ACC112 (cell line): ENCODE measurements around the gene EFR3B.

Experiments used
- H2AFZ ChIP-seq: fragments of 200-600 bp; sonication (generic); one replicate; pipeline ENCODE4 v1.6.0; 2017; ENCODE audit warnings: antibody characterized with exemption, low read length; ENCODE audit not compliant: unreplicated experiment
- H3K27ac ChIP-seq: fragments of 200-600 bp; sonication (generic); 2 replicates; pipeline ENCODE4 v1.5.1; 2014; ENCODE audit warnings: low read depth, mild to moderate bottlenecking, antibody characterized with exemption, low read length, moderate library complexity
- H3K27me3 ChIP-seq: fragments of 200-600 bp; sonication (generic); 2 replicates; pipeline ENCODE4 v1.6.1; 2014; ENCODE audit warnings: mild to moderate bottlenecking, antibody characterized with exemption, low read length, moderate library complexity, mixed read lengths; ENCODE audit not compliant: insufficient read depth
- H3K36me3 ChIP-seq: fragments of 200-600 bp; sonication (generic); 2 replicates; pipeline ENCODE4 v1.6.1; 2016; ENCODE audit warnings: mild to moderate bottlenecking, antibody characterized with exemption, low read length, moderate library complexity, mixed read lengths; ENCODE audit not compliant: insufficient read depth
- H3K4me1 ChIP-seq: fragments of 200-600 bp; sonication (generic); one replicate; pipeline ENCODE4 v1.6.1; 2016; ENCODE audit warnings: low read length, mixed read lengths; ENCODE audit not compliant: insufficient read depth, unreplicated experiment, control insufficient read depth
- H3K4me3 ChIP-seq: fragments of 200-600 bp; sonication (generic); 2 replicates; pipeline ENCODE4 v1.5.1; 2014; ENCODE audit warnings: mild to moderate bottlenecking, low read depth, low read length
- H3K79me2 ChIP-seq: fragments of 200-600 bp; sonication (generic); one replicate; pipeline ENCODE4 v1.6.0; 2016; ENCODE audit warnings: low read length; ENCODE audit not compliant: control insufficient read depth, unreplicated experiment, insufficient read depth

EFR3B gene

DNA sequence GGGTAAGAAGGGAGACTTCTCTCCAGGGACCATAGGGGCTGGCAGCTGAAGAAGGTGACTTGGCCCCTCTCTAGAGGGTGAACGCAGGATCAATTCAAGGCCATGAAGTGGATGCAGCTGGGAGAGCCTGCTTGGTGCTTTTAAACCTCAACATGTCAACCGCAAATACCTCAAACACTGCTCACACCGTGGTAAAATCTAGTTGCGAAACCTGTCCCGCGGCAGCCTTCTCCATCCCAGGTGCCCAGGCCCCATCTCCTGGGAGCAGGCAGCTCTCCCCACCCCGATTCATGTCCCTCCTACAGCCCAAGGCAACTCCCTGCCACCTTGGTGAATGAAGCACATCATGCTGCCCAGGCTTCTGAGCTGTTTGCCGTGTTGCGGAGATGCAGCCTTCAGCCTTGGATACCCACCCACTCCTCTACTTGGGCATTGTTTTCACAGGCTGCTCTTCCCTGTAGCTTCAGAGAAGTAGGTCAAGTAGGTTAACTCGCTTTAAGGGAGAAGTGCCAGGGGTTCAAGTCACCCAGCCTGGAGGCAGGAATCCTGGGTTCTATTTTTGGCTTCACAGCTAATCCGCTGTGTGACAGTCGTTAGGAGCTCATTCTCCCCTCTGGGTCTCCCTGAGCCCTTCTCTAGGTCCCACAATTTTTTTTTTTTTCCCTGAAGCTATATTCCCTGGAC lies 6.2 kb upstream of the EFR3B start:
- H3K27ac ChIP-seq, result no peak overlapping the region
- H3K4me3 ChIP-seq, result no peak overlapping the region

DNA sequence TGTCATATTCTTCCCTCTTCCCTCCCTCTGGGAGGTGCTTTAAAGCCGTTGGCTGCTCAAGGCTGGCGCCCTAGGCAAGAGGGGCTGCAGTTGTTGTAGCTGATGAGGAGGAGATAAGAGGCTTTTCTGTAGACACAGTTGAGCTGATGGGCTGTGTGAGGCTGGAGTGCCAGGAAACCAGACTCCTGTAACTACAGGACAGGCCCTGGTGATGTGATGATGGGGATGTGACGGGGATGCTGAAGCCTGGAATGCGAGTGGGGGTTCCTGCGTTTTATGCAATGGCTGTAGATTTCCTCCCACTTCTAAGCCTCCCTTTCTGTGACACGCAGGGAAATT lies 5.7 kb upstream of the EFR3B start:
- Histone ChIP-seq H3K27ac (no peak overlapping the region), H3K36me3 (no peaks in the 10 kb centered on the region), H3K27me3 (peaks cover 38% of the 10 kb centered on the region), H3K4me1 (no peaks in the 10 kb centered on the region), H3K4me3 (no peak overlapping the region), H3K79me2 (no peaks in the 10 kb centered on the region), H2AFZ (no peak overlapping the region)

More for the DNA sequence above, 6.2 kb upstream of the EFR3B start:
- Histone ChIP-seq H3K27me3 (peaks cover 38% of the 10 kb centered on the region), H3K36me3 (no peaks in the 10 kb centered on the region), H3K79me2 (no peaks in the 10 kb centered on the region), H3K4me1 (no peaks in the 10 kb centered on the region), H2AFZ (no peak overlapping the region)

DNA sequence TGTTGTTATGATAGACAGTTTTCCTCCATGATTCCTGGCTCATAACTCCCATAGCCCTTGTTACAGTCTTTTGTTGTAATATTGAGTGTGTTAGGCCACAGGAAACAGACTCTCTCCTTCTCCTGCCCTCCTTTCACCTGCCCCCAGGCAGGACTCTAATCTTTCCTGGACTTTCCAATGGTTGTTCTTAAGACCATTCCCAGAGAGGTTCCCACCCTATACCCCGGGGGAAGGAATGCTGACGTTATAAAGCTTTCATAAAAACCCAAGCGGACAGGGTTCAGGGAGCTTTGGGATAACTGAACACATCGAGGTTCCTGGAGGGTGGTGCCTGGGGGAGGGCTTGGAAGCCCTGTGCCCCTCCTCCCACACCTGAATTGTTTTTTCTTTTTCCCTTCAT lies 2.8 kb upstream of the EFR3B start:
- H2AFZ ChIP-seq, result no peak overlapping the region
- no peaks in the 10 kb centered on the region for H3K36me3 ChIP-seq
- peaks cover 12% of the 10 kb centered on the region for H3K4me1 ChIP-seq
- no peak overlapping the region for H3K4me3 ChIP-seq
- H3K79me2 ChIP-seq, result no peaks in the 10 kb centered on the region
- no peak overlapping the region for H3K27ac ChIP-seq
- peaks cover 34% of the 10 kb centered on the region for H3K27me3 ChIP-seq

DNA sequence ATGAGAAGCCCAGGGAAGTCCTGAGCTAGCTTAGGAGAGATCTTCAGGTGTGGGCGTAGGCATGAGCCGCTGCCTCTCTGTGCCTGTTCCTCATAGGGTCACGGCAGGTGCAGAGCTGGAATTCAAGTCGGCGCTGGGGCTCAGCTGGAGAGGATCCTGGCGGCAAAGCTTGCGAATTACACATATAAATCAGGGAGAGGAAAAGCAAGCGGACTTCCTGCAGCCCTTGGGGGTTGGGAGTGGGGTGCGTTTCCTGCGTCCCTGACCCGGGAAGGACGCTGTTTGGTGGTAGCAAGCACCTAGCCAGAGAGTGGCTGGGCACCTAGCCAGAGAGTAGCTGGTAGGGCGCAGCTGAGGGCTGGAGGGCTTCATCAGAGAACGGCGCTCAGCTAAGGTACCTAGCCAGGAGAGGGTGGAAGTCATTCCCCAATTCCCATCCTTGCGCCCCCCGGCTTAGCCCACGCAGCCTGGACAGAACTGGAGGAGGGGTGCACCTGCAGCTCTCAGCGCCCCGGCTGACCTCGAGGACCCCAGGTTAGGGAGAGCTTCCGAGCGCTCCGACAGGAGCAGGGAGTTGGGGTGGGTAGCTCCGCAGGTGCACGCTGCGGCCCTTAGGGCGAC lies 459 bp upstream of the EFR3B start:
- H2AFZ ChIP-seq, result no peak overlapping the region
- no peak overlapping the region for H3K27ac ChIP-seq
- peaks cover 15% of the 10 kb centered on the region; the same call in 1 of the 2 replicates for H3K27me3 ChIP-seq
- H3K36me3 ChIP-seq, result no peaks in the 10 kb centered on the region
- H3K4me3 ChIP-seq, result peak overlapping the region; percentile 59
- H3K4me1 ChIP-seq, result peaks cover 13% of the 10 kb centered on the region
- no peaks in the 10 kb centered on the region for H3K79me2 ChIP-seq

DNA sequence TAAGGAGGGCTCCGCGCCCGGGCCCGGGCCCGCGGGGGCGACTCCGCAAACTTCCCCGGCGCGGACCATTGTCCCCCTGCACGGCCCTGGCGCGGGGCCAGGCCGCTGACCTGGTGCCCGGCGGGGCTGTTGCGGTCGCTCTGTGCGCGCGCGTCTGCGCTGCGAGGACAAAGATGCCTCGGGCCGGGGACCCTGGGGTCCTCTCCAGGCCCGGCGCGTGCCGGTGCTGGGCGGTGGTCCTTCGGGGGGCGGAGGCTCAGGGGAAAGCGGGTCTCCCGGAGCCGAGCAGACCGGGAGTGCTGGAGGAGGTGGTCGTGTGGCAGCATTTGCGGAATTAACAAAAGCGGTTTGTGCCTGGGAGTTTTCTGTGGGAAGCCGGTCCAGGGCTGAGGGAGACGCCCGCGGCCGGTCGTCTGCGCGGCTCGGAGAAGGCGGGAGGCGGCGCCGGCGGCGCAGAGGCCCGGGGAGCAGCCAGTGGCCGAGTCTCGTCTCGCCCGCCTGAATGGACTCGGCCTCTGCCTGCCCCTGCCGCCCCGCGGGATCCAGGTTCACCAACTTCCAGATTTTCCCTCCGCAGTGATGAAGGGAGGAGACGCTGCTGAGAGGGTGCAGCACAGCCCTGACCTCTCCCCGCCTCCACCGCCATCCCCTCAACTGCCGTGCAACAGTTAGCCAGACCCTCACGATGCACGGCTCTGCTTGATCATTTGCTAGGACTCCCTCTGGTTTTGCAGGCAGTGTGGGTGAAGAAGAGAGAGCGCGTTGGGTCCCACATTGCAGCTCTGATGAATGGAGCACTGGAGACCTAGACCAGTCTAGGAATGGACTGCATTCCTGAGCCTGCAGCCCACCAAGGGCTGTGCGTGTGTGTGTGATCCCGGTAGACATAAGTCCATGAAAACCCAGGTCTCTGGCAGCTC lies 705 bp downstream of the EFR3B start:
- Histone ChIP-seq H3K79me2 (no peaks in the 10 kb centered on the region), H3K27me3 (peaks cover 7% of the 10 kb centered on the region; the same call in 1 of the 2 replicates), H3K36me3 (no peaks in the 10 kb centered on the region), H2AFZ (peak overlapping the region; percentile 100), H3K27ac (no peak overlapping the region), H3K4me3 (peak overlapping the region; percentile 99), H3K4me1 (peaks cover 13% of the 10 kb centered on the region)

DNA sequence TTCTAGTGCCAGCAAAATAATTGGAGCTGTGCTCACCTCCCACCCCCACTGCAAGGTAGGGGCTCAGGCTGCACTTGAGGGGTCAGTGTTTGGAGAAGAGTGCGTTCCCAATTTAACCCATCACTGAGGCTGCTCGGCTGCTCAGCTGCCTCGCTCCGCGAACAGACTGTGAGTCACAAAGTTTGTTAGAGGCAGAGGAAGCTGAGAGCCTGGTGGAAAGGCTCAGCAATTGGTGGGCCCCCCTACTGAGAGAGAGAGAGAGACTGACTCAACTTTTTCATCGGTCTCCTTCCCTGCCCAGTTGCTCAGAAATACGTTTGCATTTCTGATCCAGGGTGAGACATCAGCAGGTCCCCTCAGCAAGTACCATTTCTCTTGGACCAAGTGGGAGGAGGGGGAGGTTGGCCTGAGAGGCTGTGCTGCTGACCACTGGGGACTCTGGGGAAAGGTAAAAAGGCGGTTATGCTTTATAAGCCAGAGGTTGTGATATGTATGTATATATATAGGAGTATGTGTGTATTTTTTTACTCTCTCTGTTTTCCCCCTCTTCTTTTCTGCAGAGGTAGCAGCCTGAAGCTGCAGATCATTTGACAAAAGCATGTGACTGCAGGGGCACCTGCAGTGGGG lies 1.5 kb downstream of the EFR3B start:
- Histone ChIP-seq H3K4me1 (peaks cover 13% of the 10 kb centered on the region), H3K27ac (no peak overlapping the region), H3K4me3 (peak overlapping the region; percentile 99), H3K27me3 (peaks cover 7% of the 10 kb centered on the region; the same call in 1 of the 2 replicates), H3K36me3 (no peaks in the 10 kb centered on the region), H2AFZ (peak overlapping the region; percentile 100), H3K79me2 (no peaks in the 10 kb centered on the region)

DNA sequence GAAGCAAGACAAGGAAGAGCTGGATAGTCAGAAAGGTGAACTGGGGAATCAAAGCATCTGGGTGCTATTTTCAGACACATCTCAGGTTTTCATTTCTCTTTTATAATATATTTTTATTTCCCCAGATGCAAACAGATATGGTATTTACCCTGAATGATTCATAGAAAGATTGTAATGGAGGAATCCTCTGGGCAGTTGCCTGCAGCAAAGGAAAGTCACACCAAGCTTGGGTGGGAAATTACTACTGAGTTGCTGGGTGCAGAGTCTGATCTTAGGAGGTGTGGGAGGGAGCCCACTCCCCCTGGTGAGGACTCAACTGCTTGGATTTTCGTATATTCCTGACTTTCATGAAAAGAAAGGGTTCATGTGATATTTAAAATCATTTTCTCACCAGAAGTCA lies 2.1 kb downstream of the EFR3B start:
- H3K27me3 ChIP-seq, result 0 out of 2 replicates have a peak, but pooled peaks cover 3% of the 10 kb centered on the region
- peaks cover 13% of the 10 kb centered on the region for H3K4me1 ChIP-seq
- no peak overlapping the region for H2AFZ ChIP-seq
- no peak overlapping the region for H3K27ac ChIP-seq
- no peaks in the 10 kb centered on the region for H3K36me3 ChIP-seq
- no peak overlapping the region for H3K4me3 ChIP-seq
- no peaks in the 10 kb centered on the region for H3K79me2 ChIP-seq

DNA sequence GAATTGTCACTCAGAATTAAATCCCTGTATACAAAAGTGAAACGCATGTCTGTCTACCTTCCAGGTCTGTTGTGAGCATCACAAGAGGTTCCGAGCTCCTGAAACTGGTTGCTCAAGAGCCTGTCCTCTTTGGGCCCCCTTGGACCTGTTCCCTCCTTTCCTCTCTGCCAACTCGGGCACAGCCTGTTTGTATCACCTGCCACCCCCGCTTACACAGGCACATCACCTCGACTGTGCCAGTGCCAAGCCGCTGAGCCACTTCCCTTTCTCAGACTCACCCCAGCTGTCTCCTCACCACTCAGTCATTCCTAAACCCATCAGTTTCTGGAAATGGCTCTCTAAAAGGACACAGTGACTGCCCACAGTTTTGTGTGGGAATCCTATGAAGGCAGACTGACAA lies 3.1 kb downstream of the EFR3B start:
- H3K4me3 ChIP-seq, result no peak overlapping the region
- H2AFZ ChIP-seq, result no peak overlapping the region

DNA sequence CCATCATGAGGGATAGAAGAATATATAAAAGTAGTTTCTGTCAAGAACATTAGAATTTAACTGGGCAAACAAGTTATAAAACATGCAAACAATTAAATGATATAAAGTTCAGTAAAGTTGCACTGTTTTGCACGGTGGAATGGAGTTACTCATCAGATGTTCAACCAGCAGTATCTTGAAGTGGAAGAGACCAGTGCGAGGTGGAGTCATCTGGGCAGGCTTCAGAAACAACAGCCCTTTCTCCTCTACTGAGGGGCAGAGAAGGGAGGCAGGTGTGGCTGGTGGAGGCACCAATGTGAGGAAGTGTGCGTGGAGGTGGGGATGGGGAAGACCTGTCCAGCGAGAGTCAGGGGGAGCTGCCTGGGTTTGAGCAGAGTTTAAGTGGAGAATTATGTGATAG lies 7.5 kb downstream of the EFR3B start:
- Histone ChIP-seq H3K36me3 (no peaks in the 10 kb centered on the region), H3K27me3 (no peaks in the 10 kb centered on the region), H3K79me2 (no peaks in the 10 kb centered on the region), H2AFZ (no peak overlapping the region), H3K4me1 (no peaks in the 10 kb centered on the region), H3K27ac (no peak overlapping the region), H3K4me3 (no peak overlapping the region)

More for the DNA sequence above, 3.1 kb downstream of the EFR3B start:
- Histone ChIP-seq H3K79me2 (no peaks in the 10 kb centered on the region), H3K4me1 (peaks cover 13% of the 10 kb centered on the region), H3K27me3 (no peaks in the 10 kb centered on the region), H3K27ac (no peak overlapping the region), H3K36me3 (no peaks in the 10 kb centered on the region)

DNA sequence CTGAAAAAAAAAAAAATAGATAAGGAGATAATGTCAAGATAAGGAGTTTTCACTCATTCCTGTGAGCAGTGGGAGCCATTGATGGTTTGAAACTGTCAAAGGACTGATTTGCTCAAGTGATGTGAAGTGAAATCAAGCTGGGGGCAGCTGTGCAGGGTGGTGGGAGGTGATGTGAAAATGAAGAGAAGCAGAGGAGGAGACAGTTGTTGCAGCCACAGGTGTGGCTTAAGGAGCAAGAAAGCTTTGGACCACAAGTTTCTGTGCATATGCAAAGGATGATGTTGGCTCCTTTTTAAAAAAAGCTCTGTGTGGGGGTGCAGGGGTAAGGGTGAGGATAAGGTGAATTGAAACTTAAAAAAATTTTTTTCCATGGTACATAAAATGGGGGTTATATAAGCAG lies 8.3 kb downstream of the EFR3B start:
- Histone ChIP-seq H3K4me1 (no peaks in the 10 kb centered on the region), H3K27me3 (no peaks in the 10 kb centered on the region), H2AFZ (no peak overlapping the region), H3K4me3 (no peak overlapping the region), H3K36me3 (no peaks in the 10 kb centered on the region), H3K79me2 (no peaks in the 10 kb centered on the region), H3K27ac (no peak overlapping the region)
